ENCODE measurements around the gene CD79A.
"Not testable (repeated sequence)": the region's sequence is repeated elsewhere in the genome, so short reads cannot be mapped to it uniquely, and the experiment has no call there.

The CD79A gene

DNA sequence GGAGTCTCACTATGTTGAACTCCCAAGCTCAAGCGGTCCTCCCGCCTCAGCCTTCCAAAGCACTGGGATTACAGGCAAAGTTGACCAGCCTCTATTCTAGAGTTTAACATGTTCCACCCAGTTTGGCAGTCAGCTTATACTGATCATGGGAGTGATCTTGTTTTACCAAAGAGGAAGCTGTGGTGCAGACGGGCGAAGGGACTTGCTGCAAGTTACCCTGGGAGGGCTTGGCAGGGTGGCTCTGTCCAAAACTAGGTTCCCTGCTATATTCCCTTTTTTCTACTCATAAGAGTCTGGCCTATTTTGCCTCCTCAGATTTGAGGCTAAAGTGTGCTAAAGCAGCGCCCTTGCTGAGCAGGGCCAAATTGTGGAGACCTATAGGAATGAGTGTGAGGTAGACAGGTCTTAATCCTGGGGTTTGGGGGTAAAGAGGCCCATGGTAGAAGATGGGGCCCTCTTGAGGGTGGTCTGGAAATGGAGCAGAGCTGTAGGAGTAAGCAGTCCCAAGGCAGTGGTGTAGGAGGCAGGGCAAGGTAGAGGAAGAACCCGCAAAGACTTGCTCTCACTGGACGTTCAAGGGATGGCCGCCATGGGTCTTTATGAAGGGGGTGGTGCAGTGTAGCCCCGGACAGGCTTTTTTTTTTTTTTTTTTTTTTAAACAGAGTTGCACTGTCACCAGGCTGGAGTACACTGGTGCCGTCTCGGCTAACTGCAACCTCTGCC is 13.7 kb upstream of the CD79A start:
- no peak for DNase-seq

DNA sequence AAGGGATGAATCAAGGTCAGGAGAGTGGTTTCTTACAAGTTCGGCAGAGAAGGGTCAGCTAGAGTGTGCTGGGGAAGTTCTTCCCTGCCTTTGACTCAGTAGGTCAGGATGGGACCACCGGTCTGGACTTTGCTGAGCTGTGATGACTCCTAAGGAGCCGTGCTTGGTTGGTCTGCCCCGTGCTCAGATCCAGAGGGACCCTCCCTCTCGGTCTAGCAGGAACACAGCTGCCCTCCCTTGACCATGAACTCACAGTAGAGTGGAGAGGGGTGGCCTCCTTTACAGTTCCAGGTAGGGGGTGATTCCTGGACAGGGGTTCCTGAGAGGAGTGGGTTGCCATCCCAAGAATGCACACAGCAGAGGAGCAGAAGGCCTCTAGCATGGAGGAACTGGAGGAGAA is 12.7 kb upstream of the CD79A start:
- no peak for DNase-seq

DNA sequence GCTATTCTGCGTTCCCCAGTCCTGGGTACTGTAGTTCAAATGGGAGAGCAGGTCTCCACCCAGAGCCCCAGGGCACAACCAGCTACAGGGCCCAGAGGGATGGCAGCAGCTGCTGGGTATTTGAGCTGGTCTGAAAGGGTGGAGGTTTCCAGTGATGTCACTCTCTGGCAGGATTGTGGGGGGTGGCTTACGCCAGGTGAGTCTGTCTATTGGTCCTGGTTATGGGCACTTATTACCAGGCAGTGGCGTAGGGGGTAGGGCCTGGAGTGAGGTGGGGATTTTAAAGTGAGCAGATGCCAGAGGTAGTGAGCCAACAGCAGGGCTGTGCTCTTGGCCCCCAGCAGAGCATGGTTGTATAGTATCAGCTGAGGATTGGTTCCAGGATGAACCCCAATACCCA is 10.8 kb upstream of the CD79A start:
- no peak for DNase-seq

DNA sequence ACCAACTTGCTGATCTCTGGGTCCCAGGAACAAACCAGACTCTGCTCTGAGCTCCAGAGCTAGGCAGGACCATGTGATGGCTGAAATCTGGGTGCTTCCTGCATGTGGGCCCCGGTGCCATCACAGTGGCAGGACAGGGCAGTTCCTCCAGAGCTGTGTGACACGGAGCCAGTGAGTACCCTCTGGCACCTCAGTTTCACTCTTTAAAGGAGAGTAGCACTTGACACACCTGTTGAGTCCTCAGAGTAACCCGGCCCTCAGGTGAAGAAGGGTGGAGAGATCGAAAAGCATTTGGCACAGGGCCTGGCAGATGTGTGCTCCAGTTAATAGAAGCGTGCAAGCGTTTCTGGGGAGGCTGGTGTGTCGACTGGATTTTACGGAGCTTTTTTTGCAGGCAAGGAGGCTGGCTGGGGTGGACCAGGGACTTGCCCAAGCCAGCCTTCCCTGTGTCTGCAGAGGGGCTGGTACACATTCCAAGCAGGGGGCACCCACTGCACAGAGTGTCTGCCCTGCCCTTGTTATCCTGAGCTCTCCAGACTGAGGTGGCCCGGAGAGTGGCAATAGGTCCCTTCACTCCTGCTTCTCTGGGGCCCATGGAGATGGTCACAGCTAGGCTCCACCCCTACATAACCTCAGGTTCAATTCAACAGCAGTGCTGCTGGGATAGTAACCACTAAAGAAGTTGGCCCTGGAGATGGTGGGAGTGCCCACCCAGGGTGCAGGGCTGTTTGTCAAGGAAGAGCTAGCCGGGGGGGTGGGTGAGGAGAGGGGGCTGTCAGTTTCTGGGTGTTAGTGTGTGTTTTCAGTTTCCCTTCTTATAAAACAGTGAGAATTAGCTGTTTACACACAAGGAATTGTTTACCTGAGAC is 8.7 kb upstream of the CD79A start:
- DNase-seq = no peak

DNA sequence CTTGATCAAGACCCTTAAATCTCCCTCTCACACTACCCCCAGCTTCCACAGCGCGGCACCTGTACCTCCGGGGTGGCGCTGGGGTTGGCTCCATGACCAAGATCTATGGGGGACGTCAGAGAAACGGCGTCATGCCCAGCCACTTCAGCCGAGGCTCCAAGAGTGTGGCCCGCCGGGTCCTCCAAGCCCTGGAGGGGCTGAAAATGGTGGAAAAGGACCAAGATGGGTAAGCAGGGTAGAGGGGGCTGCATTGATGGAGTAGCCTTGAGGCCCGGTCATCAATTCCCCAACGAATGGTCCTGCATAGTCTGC is 8.1 kb upstream of the CD79A start:
- DNase-seq = no peak

DNA sequence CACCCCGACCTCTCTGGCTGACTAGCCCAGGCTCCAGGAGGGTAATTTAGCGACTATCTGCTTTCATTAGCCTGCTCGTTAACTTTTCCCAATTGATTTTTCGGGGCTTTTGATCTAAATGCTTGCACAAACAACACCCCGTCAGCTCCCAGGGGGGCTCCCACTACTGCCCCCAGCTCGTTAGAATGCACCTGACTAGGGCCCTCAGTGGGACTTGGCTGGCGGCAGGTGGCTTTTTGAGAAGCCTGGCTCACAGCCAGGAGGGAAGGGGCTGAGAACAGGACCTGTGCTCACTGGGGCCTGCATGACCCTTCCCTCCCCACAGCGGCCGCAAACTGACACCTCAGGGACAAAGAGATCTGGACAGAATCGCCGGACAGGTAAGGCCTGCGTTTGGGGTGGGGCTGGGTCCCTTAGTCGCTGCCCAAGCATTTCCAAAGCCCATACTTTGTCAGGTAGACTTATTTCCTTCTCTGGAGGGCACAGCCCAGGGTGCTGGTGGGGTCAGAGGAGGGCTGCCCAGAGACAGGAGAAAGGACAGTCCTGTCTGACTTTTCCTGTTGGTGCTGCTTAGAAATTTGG is 7.6 kb upstream of the CD79A start:
- no peak for DNase-seq

GRCh38 chr19:41870401-41870873 is 6.6 kb upstream of the CD79A start:
- no peak for DNase-seq

DNA sequence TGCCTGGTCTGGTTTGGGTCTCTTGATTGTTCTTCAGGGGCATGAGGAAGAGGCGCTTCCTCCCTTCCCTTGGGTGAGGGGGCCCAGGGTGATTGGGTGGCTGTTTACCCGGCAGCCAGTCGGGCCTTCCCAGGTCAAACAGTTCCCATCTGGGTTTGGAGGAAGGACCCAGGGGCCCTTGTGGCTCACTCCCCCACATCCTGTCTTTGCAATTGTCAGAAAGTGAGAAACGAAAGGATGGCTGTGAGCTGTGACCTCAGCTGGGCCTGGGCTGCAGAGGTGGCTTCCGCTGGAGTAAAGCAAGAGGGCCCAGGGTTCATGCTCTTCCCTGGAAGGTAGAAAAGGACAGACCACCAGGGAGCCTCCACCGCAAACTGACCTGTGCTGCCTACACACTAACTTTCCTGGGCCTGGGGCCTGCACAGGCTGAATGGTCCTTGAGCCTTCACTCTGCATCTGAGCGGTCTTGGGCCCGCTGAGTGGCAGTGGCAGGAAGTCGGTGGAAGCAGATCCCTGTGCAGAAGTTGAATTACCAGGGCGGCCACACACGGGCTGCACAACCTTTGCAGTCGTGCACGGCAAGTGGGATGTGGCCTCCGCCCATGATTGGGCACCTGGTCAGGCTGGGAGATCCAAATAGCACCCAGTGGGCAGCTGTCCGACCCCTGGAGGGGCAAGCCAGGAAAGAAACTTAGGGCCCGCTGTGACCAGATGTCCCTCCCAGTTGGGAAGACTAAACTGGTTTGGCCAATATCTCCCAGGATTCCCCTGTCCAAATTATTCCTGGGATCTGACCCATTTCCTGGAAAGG is 5.3 kb upstream of the CD79A start:
- DNase-seq = no peak

DNA sequence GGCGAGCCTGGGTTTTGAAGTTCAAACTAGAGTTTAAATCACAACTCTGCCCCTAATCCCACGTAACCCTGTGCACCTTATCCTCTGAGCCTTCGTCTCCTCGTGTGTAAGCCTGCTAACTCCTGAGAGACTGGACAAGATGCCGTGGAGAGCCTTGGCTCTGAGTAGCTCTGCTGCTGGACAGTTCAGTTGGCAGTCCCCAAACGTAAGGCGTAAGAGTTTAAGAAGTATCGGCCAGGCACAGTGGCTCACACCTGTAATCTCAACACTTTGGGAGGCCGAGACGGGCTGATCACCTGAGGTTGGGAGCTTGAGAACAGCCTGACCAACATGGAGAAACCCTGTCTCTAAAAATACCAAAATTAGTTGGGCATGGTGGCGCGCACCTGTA is 4.7 kb upstream of the CD79A start:
- DNase-seq = no peak

- DNase-seq = peak; percentile 82
These were observed 4.1 kb upstream of the CD79A start for GRCh38 chr19:41872775-41873647.

- DNase-seq = not testable (repeated sequence)
These were observed 1.1 kb upstream of the CD79A start for GRCh38 chr19:41875973-41876372.

- DNase-seq = no peak
These were observed 1.1 kb downstream of the CD79A start for GRCh38 chr19:41877916-41878905.

- no peak for DNase-seq
These were observed 2.0 kb downstream of the CD79A start for GRCh38 chr19:41879080-41879479.

DNA sequence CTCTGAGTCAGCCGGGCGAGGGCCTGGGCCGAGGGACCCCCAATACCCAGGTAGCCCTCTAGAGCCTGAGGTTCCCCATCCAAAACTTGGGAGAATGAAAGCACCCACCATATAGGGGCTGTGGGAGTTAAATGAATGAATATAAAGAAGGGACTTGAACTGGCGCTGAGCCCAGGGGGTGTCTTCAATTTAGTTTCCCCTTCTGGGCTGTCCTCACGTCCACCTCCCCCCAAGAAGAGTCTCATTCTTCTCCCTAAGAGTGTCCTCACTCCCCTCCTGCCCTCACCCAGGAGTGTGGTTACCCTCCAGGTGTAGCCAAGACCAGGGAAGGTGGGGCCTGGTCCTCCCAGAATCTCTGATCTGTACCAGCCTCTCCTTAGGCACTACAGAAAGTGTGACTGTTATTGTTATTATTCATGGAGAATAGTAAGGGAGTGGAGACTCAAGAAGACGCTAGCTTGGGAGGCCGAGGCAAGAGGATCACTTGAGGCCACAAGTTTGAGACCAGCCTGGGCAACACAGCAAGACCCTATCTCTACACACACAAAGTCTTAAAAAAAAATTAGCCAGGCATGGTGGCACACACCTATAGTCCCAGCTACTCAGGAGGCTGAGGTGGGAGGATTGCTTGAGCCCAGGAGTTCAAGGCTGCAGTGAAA is 2.7 kb downstream of the CD79A start:
- DNase-seq = no peak

DNA sequence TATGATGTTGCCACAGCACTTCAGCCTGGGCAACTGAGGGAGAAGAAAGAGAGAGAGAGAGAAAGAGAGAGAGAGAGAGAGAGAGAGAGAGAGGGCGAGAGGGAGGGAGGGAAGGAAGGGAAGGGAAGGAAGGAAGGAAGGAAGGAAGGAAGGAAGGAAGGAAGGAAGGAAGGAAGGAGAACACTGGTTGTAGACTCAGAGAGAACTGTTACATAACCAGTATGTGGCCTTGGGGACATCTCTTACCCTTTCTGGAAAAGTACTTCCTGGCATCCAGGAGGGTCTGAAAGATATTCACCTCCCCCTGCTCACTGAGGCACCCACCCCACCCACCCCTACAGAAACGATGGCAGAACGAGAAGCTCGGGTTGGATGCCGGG is 3.2 kb downstream of the CD79A start:
- no peak for DNase-seq

DNA sequence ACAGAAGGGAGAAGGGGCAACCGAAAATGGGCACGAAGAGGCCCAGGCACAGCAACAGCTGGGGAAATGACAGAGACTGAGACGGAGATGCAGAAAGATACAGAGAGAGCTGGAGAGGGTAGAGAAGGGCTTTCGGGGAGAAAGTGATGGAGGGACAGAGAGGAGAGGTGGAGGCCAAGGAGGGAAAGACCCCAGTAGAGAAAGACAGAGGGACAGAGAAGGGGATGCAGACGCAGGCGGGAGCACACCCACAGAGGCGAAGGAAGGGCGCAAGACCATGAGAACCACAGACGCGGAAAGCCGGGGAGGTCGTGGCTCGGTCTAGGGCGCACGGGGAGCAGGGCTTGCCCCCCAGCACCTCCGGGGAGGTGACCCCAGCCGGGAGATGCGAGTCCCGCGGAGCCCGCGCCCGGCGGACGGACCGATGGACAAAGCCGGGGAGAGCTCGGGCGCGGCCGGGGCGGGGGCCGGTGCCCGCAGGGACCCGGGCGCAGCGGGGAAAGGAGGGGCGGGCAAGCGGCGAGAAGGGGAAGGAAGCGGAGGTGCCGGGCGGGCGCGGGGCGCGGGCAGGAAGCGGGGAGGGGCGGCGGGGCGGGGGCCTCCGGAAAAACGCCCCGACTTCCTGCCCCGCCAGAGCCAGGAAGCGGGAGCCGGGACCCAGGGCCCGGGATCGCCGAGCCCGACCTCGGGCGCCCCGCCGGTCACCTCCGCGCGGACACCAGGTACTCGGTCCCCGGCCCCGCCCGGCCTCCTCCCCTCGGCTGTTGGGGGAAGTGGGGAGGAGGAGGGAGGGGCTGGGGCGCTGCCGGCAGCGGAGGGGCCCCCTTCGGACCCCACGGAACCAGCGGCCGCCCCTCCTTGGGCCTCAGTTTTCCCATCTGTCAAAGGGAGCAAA is 5.7 kb downstream of the CD79A start, which contains the start of gene ARHGEF1:
TSS of gene ARHGEF1 (plus strand) at position 617 of the 895 bp plus-strand sequence. CDS start 4,899 bp downstream, outside the sequence.
- no peak for DNase-seq

- DNase-seq = no peak
These were observed 6.4 kb downstream of the CD79A start for GRCh38 chr19:41883463-41883820.

DNA sequence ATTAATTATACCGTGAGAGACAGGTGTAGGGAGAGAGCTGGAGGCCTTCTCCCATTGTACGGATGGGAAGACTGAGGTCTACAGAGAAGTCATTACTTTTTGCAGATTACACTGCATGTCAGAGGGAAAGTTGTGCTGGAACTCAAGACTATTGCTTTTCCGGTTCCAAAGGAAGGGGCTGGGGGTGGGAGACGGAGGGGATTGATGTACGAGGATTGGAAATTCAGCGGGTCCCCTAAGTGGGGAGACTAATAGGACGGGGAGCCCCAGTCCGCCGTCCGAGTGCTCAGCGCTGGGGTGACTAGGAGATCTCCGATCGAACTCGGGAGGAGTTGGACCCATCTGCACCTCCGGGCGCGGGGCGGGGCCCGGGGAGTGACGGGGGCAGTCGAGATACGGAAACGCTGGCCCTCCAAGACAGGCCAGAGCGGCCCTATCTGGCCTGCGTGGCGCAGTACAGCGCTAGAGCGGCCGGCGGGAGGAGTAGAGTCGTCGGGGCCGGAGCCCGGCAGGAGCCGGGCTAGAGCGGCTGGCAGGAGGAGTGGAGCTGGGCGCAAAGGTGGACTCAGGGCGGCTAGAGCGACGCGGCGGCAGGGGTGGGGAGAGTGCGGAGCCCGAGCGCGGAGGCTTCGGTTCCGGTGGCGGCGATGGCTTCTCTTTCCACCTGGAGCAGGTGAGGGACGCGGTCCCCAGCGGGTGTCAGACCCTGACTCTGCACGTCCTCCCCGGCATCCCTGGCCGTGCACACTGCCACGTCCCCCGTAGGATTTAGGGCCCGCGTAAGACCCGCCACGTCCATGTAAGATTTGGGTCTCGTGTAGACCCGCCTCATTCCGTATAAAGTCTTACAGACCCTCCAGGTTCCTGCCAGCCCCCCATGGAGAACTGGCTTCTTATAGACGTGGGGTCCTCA is 7.0 kb downstream of the CD79A start:
- DNase-seq = peak; percentile 99

Measured in NCI-H526 treated with DMSO at 0.1 percent for 48 hours (cell line).